Activated T-helper 1 cell treated with anti-CD3 and anti-CD28 coated beads, Interleukin-12 subunit alpha, Interleukin-12 subunit beta, Interleukin-2, Interleukin-4 antibody, amounts not matched to agents 30 ng/mL and 10 ng/mL and 1 ng/mL, durations not matched to agents 14 hours and 24 hours and 36 hours (primary cell): Measurements from ENCODE around the gene CNN3. TPM values are rescaled to one million over a fixed set of nuclear protein-coding genes. Genes with fewer than 3 reads are reported as not detected.

Experiments used
- DNase-seq: peaks from one replicate; pipeline ENCODE4 v3.0.0; 2021; ENCODE audit warnings: low spot score
- H3K27ac Mint-ChIP-seq: one replicate; pipeline ENCODE4 v1.8.0; 2021; ENCODE audit warnings: mild to moderate bottlenecking, mixed read lengths
- H3K27me3 Mint-ChIP-seq: one replicate; pipeline ENCODE4 v1.8.0; 2022; ENCODE audit warnings: mild to moderate bottlenecking, moderate library complexity, mixed read lengths; ENCODE audit not compliant: insufficient read depth
- H3K36me3 Mint-ChIP-seq: one replicate; pipeline ENCODE4 v1.8.0; 2021; ENCODE audit warnings: low read depth, mixed read lengths
- H3K4me1 Mint-ChIP-seq: one replicate; pipeline ENCODE4 v1.8.0; 2021; ENCODE audit warnings: low read depth, mixed read lengths
- H3K4me3 Mint-ChIP-seq: one replicate; pipeline ENCODE4 v1.8.0; 2021; ENCODE audit warnings: mild to moderate bottlenecking, moderate library complexity, mixed read lengths
- H3K9me3 Mint-ChIP-seq: one replicate; pipeline ENCODE4 v1.8.0; 2021; ENCODE audit warnings: mixed read lengths
- intact Hi-C: fragments of 100-400 bp; cut with micrococcal nuclease; formaldehyde crosslinking; loops from one replicate; pipeline ENCODE4 v1.15.1; 2024
- total RNA-seq: library from RNA; stranded (reverse); gene quantifications from 2 replicates; pipeline ENCODE4 v1.2.3, GENCODE V29; 2022

CNN3 gene
- total RNA-seq, result 1.4 and 1.9 TPM in 2 replicates

DNA sequence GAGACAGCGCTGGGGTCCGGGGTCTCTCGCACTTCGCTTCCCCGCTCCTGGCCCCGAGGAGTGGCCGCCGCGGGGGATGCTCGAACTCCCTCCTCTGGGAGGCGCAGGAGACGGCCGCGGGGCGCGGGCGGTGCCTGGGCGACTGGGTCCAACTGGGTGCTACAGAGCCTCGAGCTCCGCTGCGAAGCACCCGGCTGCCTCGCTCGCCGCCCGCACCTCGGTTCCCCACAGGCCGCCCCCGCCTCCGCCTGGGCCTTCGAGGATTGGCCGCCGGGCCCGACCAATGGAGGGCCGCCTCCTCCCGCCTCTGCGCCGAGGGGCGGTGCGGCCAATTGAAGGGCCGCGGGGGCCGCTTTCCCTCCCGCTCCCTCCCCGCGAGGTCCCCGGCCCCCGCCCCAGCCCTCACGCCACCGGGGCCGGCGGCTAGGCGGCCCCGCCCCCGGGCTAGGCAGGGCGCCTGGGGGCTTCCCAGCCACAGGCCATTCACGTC lies at the start of gene CNN3:
Gene CNN3 (minus strand): TSS at position 196 of the 490 bp plus-strand sequence. CDS start 216 bp downstream, outside the sequence.
- H3K27me3 Mint-ChIP-seq, result peaks cover 38% of the 10 kb centered on the region
- peak; percentile 55 for DNase-seq
- H3K27ac Mint-ChIP-seq, result no peak within 1 kb of the TSS
- intact Hi-C loops, result loop anchor here (1.0 to 2.0 kb wide), 4 partner anchors 36 to 116 kb away; no protein-coding TSS in a partner anchor
- peak within 1 kb of the TSS; percentile 78 for H3K4me3 Mint-ChIP-seq
- H3K36me3 Mint-ChIP-seq, result peaks cover 2% of the 10 kb centered on the region
- H3K4me1 Mint-ChIP-seq, result peaks cover 21% of the 10 kb centered on the region
- H3K9me3 Mint-ChIP-seq, result no peaks in the 10 kb centered on the region

- DNase-seq, result no peak
- Mint-ChIP-seq H3K4me3 (no peak overlapping the region), H3K27ac (no peak overlapping the region), H3K4me1 (no peaks in the 10 kb centered on the region), H3K9me3 (no peaks in the 10 kb centered on the region), H3K27me3 (no peaks in the 10 kb centered on the region), H3K36me3 (no peaks in the 10 kb centered on the region)
- intact Hi-C loops, result no loop called here
These were observed 47.9 kb upstream of the CNN3 start for GRCh38 chr1:94974824-94975223.

DNA sequence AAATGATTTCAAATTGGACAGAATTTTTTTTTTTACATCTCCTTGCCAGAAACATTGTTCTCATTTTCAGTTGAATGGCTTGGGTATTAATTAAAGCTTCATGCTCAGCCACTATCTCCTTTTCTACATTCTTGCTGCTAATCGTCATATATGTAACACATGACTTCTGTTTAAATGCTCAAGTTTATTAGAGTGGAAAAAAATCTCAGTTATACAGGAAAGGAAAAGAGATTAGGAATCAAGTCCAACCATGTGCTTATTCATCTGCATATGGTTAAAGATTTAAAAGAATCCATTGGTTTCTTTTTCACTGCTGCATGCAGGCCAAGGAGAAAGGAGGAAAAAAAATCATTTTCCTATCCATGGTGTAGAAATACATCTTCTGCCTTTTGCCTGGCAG lies 47.3 kb upstream of the CNN3 start:
- Mint-ChIP-seq H3K4me1 (no peaks in the 10 kb centered on the region), H3K4me3 (no peak overlapping the region), H3K27me3 (no peaks in the 10 kb centered on the region), H3K27ac (no peak overlapping the region), H3K9me3 (no peaks in the 10 kb centered on the region), H3K36me3 (no peaks in the 10 kb centered on the region)
- intact Hi-C loops, result no loop called here
- DNase-seq, result no peak

DNA sequence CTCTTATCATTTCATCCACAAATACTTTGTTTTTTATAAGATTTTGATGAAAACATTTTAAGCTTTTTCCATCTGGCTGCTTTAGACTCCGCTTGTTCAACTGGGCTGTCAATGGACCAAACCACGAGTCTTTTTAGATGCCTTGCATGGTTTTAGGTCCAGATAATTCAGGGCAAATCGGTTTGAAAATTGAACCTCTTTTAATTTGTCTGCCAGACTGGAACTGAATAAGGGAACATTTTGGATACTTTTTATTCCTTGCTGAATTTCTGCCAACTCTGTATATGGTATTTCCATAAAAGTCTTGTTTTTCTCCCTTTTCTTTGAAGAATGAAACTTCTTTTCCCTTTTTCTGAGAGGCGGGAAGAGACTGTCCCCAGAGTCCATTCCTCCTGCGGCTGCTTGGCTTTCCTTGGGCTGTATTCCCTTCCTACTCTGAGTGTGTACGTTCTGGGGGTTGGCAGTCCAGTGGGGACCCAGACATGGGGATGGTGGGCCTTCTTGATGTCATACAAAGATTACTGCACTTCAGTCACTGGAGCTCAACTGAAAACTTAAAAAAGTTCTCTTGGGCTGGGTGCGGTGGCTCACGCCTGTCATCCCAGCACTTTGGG lies 46.5 kb upstream of the CNN3 start:
- Mint-ChIP-seq H3K27me3 (no peaks in the 10 kb centered on the region), H3K27ac (no peak overlapping the region), H3K4me3 (no peak overlapping the region), H3K9me3 (no peaks in the 10 kb centered on the region), H3K36me3 (no peaks in the 10 kb centered on the region), H3K4me1 (no peaks in the 10 kb centered on the region)
- DNase-seq, result no peak
- intact Hi-C loops, result no loop called here

- Mint-ChIP-seq H3K36me3 (no peaks in the 10 kb centered on the region), H3K27ac (no peak overlapping the region), H3K27me3 (peaks cover 2% of the 10 kb centered on the region), H3K4me3 (no peak overlapping the region), H3K4me1 (no peaks in the 10 kb centered on the region), H3K9me3 (no peaks in the 10 kb centered on the region)
- no peak for DNase-seq
- intact Hi-C loops, result no loop called here
These were observed 44.6 kb upstream of the CNN3 start for GRCh38 chr1:94971491-94971924.

GRCh38 chr1:94970783-94971182 lies 43.9 kb upstream of the CNN3 start:
- H3K4me1 Mint-ChIP-seq, result no peaks in the 10 kb centered on the region
- intact Hi-C loops, result no loop called here

GRCh38 chr1:94969137-94969536 lies 42.2 kb upstream of the CNN3 start:
- no peaks in the 10 kb centered on the region for H3K4me1 Mint-ChIP-seq
- H3K27me3 Mint-ChIP-seq, result peaks cover 2% of the 10 kb centered on the region
- no peaks in the 10 kb centered on the region for H3K36me3 Mint-ChIP-seq
- H3K9me3 Mint-ChIP-seq, result no peaks in the 10 kb centered on the region
- H3K27ac Mint-ChIP-seq, result no peak overlapping the region
- no peak for DNase-seq
- intact Hi-C loops, result loop anchor here (10.0 kb wide), 2 partner anchors 76 to 1756 kb away; partner anchors contain the start of gene PTBP2
- H3K4me3 Mint-ChIP-seq, result no peak overlapping the region

More at GRCh38 chr1:94970783-94971182, 43.9 kb upstream of the CNN3 start:
- no peak overlapping the region for H3K4me3 Mint-ChIP-seq
- DNase-seq, result no peak
- H3K36me3 Mint-ChIP-seq, result no peaks in the 10 kb centered on the region
- no peak overlapping the region for H3K27ac Mint-ChIP-seq
- H3K9me3 Mint-ChIP-seq, result no peaks in the 10 kb centered on the region
- H3K27me3 Mint-ChIP-seq, result peaks cover 2% of the 10 kb centered on the region

- intact Hi-C loops, result loop anchor here (10.0 kb wide), 2 partner anchors 79 to 1759 kb away; partner anchors contain the start of gene PTBP2
- no peak for DNase-seq
- H3K27ac Mint-ChIP-seq, result no peak overlapping the region
- H3K9me3 Mint-ChIP-seq, result no peaks in the 10 kb centered on the region
- H3K4me1 Mint-ChIP-seq, result peaks cover 5% of the 10 kb centered on the region
- H3K4me3 Mint-ChIP-seq, result no peak overlapping the region
- H3K27me3 Mint-ChIP-seq, result peaks cover 2% of the 10 kb centered on the region
- no peaks in the 10 kb centered on the region for H3K36me3 Mint-ChIP-seq
These were observed 39.1 kb upstream of the CNN3 start for GRCh38 chr1:94966033-94966432.

DNA sequence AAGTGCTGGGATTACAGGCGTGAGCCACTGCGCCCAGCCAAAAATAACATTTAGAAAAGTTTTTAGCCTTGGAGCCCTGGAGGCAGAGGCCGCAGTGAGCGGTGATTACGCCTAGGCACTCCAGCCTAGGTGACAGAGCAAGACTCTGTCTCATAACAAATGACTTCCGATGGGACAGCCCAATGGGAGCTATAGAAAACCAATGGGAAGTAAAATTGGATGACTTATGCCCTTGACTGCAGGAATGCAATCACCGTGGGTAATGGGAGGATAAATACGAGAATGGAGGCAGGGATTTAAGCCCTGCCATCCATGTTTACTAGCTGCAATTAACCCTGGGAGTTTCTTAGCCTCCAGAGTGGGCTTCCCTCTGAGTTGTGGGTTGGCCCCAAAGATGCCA lies 37.0 kb upstream of the CNN3 start:
- peaks cover 5% of the 10 kb centered on the region for H3K4me1 Mint-ChIP-seq
- no peak for DNase-seq
- H3K27me3 Mint-ChIP-seq, result peaks cover 2% of the 10 kb centered on the region
- H3K9me3 Mint-ChIP-seq, result no peaks in the 10 kb centered on the region
- intact Hi-C loops, result loop anchor here (2.0 to 10.0 kb wide), 4 partner anchors 37 to 1761 kb away; partner anchors contain the start of genes ALG14, CNN3 and PTBP2
- no peak overlapping the region for H3K4me3 Mint-ChIP-seq
- H3K27ac Mint-ChIP-seq, result no peak overlapping the region
- no peaks in the 10 kb centered on the region for H3K36me3 Mint-ChIP-seq

DNA sequence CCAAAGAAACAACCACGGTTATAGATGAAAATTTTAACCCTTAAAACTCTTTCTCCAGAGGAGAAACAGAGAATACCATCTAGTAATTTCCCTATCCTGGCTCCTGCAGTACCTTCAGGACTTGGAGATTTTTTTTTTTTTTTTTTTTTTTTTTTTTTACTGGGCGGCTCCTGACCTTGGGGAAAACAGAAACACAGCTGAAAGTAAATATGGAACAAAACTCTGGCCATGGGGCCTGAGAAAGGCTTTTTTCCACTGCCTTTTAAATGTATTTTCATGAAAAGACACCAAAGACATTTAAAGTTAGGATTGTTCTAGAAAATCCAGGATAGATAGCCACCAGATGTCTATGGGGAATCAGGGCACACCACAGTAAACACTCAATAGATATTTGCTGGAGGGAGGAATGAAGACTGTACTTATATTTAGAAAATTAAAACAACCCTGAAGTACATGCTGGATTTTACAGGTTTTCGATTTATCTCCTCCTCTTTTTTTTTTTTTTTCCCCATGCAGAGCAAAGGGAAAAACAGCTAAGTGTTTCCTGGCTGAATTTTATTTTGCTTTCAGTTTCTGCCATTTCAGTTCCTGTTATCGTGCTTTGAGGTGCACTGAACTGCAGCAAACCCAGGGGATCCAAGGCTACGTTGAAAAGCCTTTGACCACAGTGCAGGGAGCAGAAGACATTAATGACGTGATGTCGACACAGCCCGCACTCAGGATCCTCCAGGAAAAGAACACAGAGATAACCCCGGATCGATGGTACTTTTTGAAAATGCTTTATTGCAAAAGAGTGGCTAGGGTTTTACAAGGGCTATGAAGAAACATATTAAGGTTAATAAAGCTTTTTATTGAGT lies 35.7 kb upstream of the CNN3 start:
- H3K27ac Mint-ChIP-seq, result peak overlapping the region; percentile 92
- no peaks in the 10 kb centered on the region for H3K36me3 Mint-ChIP-seq
- H3K27me3 Mint-ChIP-seq, result no peaks in the 10 kb centered on the region
- no peaks in the 10 kb centered on the region for H3K9me3 Mint-ChIP-seq
- intact Hi-C loops, result loop anchor here (2.0 to 10.0 kb wide), 4 partner anchors 36 to 1762 kb away; partner anchors contain the start of genes ALG14, CNN3 and PTBP2
- peak; percentile 19 for DNase-seq
- peak overlapping the region; percentile 89 for H3K4me3 Mint-ChIP-seq
- H3K4me1 Mint-ChIP-seq, result peaks cover 5% of the 10 kb centered on the region

- no peak for DNase-seq
- H3K27ac Mint-ChIP-seq, result no peak overlapping the region
- no peaks in the 10 kb centered on the region for H3K27me3 Mint-ChIP-seq
- H3K36me3 Mint-ChIP-seq, result no peaks in the 10 kb centered on the region
- intact Hi-C loops, result loop anchor here (2.0 to 10.0 kb wide), 4 partner anchors 35 to 1763 kb away; partner anchors contain the start of genes ALG14, CNN3 and PTBP2
- H3K9me3 Mint-ChIP-seq, result no peaks in the 10 kb centered on the region
- H3K4me1 Mint-ChIP-seq, result peaks cover 5% of the 10 kb centered on the region
- no peak overlapping the region for H3K4me3 Mint-ChIP-seq
These were observed 35.1 kb upstream of the CNN3 start for GRCh38 chr1:94961988-94962387.

GRCh38 chr1:94961582-94961981 lies 34.7 kb upstream of the CNN3 start:
- intact Hi-C loops, result loop anchor here (5.0 to 10.0 kb wide), 3 partner anchors 83 to 1763 kb away; partner anchors contain the start of genes ALG14 and PTBP2
- Mint-ChIP-seq H3K27me3 (no peaks in the 10 kb centered on the region), H3K4me3 (no peak overlapping the region), H3K9me3 (no peaks in the 10 kb centered on the region), H3K4me1 (peaks cover 5% of the 10 kb centered on the region), H3K36me3 (no peaks in the 10 kb centered on the region), H3K27ac (no peak overlapping the region)
- DNase-seq, result no peak

- no peak for DNase-seq
- Mint-ChIP-seq H3K4me1 (peaks cover 4% of the 10 kb centered on the region), H3K4me3 (no peak overlapping the region), H3K36me3 (no peaks in the 10 kb centered on the region), H3K27ac (no peak overlapping the region), H3K27me3 (no peaks in the 10 kb centered on the region), H3K9me3 (no peaks in the 10 kb centered on the region)
- intact Hi-C loops, result no loop called here
These were observed 31.2 kb upstream of the CNN3 start for GRCh38 chr1:94958081-94958480.
